Bronchial epithelial cell (primary cell): ENCODE results near the gene KDM1B. TPM values are rescaled to one million over a fixed set of nuclear protein-coding genes. Genes with fewer than 3 reads are reported as not detected.

ENCODE experiments used
- DNase-seq: peaks from one replicate; pipeline ENCODE4 v3.0.0-alpha.2; 2010; ENCODE audit warnings: low read depth
- FAIRE-seq: peaks from 2 replicates; lab custom pipeline; 2011; peaks lifted over from hg19 to GRCh38; lab: Jason Lieb, UNC
- H3K27me3 ChIP-seq: 2 replicates; pipeline ENCODE4 v1.5.1; 2011; ENCODE audit warnings: low read length; ENCODE audit not compliant: control insufficient read depth, insufficient read depth
- H3K36me3 ChIP-seq: 2 replicates; pipeline ENCODE4 v1.5.1; 2011; ENCODE audit warnings: low read length; ENCODE audit not compliant: control insufficient read depth, insufficient read depth
- H3K4me3 ChIP-seq: 2 replicates; pipeline ENCODE4 v1.5.1; 2011; ENCODE audit warnings: mild to moderate bottlenecking, low read depth, low read length, control low read depth
- total RNA-seq: library from RNA; depleted of rRNA; stranded (reverse); fragments of >200 nt; gene quantifications from 2 replicates; pipeline ENCODE4 v1.2.1, GENCODE V29; 2014
- TF ChIP-seq, protein P1 (sequence below): IDR thresholded peaks from 2 replicates; pipeline ENCODE4 v1.5.1; 2011; ENCODE audit warnings: mild to moderate bottlenecking, moderate library complexity, low read length, control low read depth, inconsistent platforms; ENCODE audit not compliant: insufficient read depth, severe bottlenecking

Gene KDM1B
- total RNA-seq, 1 donor from 2014 or later, result 21.1 TPM

DNA sequence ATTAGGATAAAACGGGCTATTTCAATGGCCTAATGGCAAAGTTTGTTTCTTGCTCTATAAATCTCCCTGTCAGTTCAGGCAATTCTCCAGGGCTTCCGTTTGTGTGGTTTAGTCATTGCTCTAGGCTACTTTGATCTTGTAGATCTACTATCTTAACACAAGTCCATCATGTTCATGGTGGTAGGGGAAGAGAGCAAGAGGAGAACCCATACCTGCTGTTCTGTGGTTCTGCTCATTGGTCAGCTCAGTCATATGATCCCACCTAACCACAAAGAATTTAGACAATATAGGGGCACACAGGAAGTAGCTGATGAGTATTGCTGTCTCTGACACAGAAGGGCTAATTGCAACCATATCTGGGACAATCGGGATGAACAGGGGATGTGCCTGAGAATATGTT, 114.0 kb downstream of the KDM1B start:
- FAIRE-seq (no peak), DNase-seq (peak; percentile 21)
- Histone ChIP-seq H3K36me3 (no peaks in the 10 kb centered on the region), H3K27me3 (no peaks in the 10 kb centered on the region), H3K4me3 (no peak overlapping the region)
- TF ChIP-seq, protein P1, sequence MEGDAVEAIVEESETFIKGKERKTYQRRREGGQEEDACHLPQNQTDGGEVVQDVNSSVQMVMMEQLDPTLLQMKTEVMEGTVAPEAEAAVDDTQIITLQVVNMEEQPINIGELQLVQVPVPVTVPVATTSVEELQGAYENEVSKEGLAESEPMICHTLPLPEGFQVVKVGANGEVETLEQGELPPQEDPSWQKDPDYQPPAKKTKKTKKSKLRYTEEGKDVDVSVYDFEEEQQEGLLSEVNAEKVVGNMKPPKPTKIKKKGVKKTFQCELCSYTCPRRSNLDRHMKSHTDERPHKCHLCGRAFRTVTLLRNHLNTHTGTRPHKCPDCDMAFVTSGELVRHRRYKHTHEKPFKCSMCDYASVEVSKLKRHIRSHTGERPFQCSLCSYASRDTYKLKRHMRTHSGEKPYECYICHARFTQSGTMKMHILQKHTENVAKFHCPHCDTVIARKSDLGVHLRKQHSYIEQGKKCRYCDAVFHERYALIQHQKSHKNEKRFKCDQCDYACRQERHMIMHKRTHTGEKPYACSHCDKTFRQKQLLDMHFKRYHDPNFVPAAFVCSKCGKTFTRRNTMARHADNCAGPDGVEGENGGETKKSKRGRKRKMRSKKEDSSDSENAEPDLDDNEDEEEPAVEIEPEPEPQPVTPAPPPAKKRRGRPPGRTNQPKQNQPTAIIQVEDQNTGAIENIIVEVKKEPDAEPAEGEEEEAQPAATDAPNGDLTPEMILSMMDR, result no peak

- TF ChIP-seq, protein P1, result no peak
- DNase-seq (no peak), FAIRE-seq (no peak)
- H3K4me3 ChIP-seq, result no peak overlapping the region
- H3K27me3 ChIP-seq, result no peaks in the 10 kb centered on the region
- H3K36me3 ChIP-seq, result no peaks in the 10 kb centered on the region
Observed at GRCh38 chr6:18269717-18270116, 114.5 kb downstream of the KDM1B start.

GRCh38 chr6:18270216-18270615, 115.0 kb downstream of the KDM1B start:
- no peaks in the 10 kb centered on the region for H3K36me3 ChIP-seq
- TF ChIP-seq, protein P1, result no peak
- no peaks in the 10 kb centered on the region for H3K27me3 ChIP-seq
- FAIRE-seq, result no peak
- no peak overlapping the region for H3K4me3 ChIP-seq
- no peak for DNase-seq

Other genes starting within 250 kb of the KDM1B start
- 47.4 and 58.8 TPM in 2 replicates for gene KIF13A, start 167.8 kb upstream of the KDM1B start, total RNA-seq
- gene NHLRC1, start 32.7 kb upstream of the KDM1B start, total RNA-seq, result 1.6 and 1.8 TPM in 2 replicates
- 18.2 and 35.7 TPM in 2 replicates for gene TPMT, start 345 bp upstream of the KDM1B start, total RNA-seq
- gene DEK, start 109.1 kb downstream of the KDM1B start, total RNA-seq, result 50.3 and 63.1 TPM in 2 replicates
- gene RNF144B, start 231.9 kb downstream of the KDM1B start, total RNA-seq, result 141 and 239 TPM in 2 replicates